MCF 10A (cell line): ENCODE results near the gene NIPBL. TPM values are rescaled to one million over a fixed set of nuclear protein-coding genes. Genes with fewer than 3 reads are reported as not detected.
"Not testable (repeated sequence)": the region's sequence is repeated elsewhere in the genome, so short reads cannot be mapped to it uniquely, and the experiment has no call there.

Source experiments
- BruUV-seq: library from RNA; stranded (reverse); fragments of 400-500 nt; replicated peaks from 2 replicates; lab custom pipeline; 2021; lab: Mats Ljungman, UMichigan
- CTCF ChIA-PET: fragments of 300-600 bp; sonication (Branson Sonifier 250); formaldehyde crosslinking; extraction: SDS; loops from one replicate; lab custom pipeline; 2021; ENCODE audit warnings: antibody characterized with exemption, inconsistent platforms; lab: Yijun Ruan, JAX
- POLR2A ChIA-PET: fragments of 300-600, 350-650 bp; sonication (Branson Sonifier 250); formaldehyde crosslinking; extraction: SDS; loops from one replicate; lab custom pipeline; 2020; ENCODE audit warnings: antibody characterized with exemption, inconsistent platforms; lab: Yijun Ruan, JAX
- DNase-seq: peaks from one replicate; pipeline ENCODE4 v3.0.0-alpha.2; 2018; ENCODE audit not compliant: unreplicated experiment
- H3K27ac Mint-ChIP-seq: one replicate; pipeline ENCODE4 v1.8.0; 2022; ENCODE audit warnings: mild to moderate bottlenecking, low read depth, mixed read lengths; ENCODE audit not compliant: unreplicated experiment
- H3K27me3 Mint-ChIP-seq: one replicate; pipeline ENCODE4 v1.8.0; 2022; ENCODE audit warnings: mixed read lengths; ENCODE audit not compliant: insufficient read depth, unreplicated experiment
- H3K36me3 Mint-ChIP-seq: one replicate; pipeline ENCODE4 v1.8.0; 2022; ENCODE audit warnings: mild to moderate bottlenecking, moderate library complexity, mixed read lengths; ENCODE audit not compliant: insufficient read depth, unreplicated experiment
- H3K4me1 Mint-ChIP-seq: one replicate; pipeline ENCODE4 v1.8.0; 2022; ENCODE audit warnings: mixed read lengths; ENCODE audit not compliant: insufficient read depth, unreplicated experiment
- H3K4me3 Mint-ChIP-seq: one replicate; pipeline ENCODE4 v1.8.0; 2022; ENCODE audit warnings: mild to moderate bottlenecking, moderate library complexity, mixed read lengths; ENCODE audit not compliant: unreplicated experiment
- H3K9me3 Mint-ChIP-seq: one replicate; pipeline ENCODE4 v1.8.0; 2022; ENCODE audit warnings: mixed read lengths; ENCODE audit not compliant: unreplicated experiment
- intact Hi-C: fragments of 100-400 bp; cut with micrococcal nuclease; formaldehyde crosslinking; loops from 2 replicates; pipeline ENCODE4 v1.14.1; 2022
- total RNA-seq: library from RNA; stranded (reverse); gene quantifications from 2 replicates; pipeline ENCODE4 v1.2.3, GENCODE V29; 2022
- TF ChIP-seq, protein P1 (sequence below): fragments of 200-600 bp; IDR thresholded peaks from one replicate; pipeline ENCODE4 v1.8.0; 2022; ENCODE audit warnings: antibody characterized with exemption, mild to moderate bottlenecking; ENCODE audit not compliant: unreplicated experiment

NIPBL gene
- total RNA-seq, 1 experiment from 2014 or later, result 46.2 TPM

DNA sequence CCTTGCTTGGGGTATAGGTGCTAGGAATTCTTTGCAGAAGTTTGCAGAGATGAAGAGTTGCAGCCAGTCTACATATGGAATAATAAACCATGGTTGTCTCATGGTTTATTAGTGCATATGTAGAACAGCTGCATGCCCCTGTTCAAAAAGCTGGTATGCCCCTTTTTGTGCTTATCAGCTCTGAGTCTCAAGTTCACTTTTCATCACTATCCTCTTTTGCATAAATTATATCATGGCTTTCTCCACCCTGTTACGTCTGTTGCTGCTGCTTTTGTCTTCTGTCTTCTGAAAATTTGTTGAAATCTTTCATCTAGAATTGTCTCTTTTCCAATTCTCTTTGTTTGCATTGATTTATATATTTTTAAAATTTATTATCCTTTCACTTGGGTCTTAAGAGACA, 200.6 kb downstream of the NIPBL start:
- Mint-ChIP-seq H3K27me3 (no peaks in the 10 kb centered on the region), H3K27ac (no peak overlapping the region), H3K4me1 (no peaks in the 10 kb centered on the region), H3K36me3 (peaks cover 43% of the 10 kb centered on the region), H3K4me3 (no peak overlapping the region), H3K9me3 (no peaks in the 10 kb centered on the region)
- CTCF ChIA-PET, result no interaction called here
- POLR2A ChIA-PET, result interaction anchor here (0.6 kb wide), 1 partner anchor 1217 kb away, joined by 3 read pairs; no protein-coding TSS in a partner anchor
- no peak for DNase-seq
- BruUV-seq, result no TSS peak
- TF ChIP-seq, protein P1, sequence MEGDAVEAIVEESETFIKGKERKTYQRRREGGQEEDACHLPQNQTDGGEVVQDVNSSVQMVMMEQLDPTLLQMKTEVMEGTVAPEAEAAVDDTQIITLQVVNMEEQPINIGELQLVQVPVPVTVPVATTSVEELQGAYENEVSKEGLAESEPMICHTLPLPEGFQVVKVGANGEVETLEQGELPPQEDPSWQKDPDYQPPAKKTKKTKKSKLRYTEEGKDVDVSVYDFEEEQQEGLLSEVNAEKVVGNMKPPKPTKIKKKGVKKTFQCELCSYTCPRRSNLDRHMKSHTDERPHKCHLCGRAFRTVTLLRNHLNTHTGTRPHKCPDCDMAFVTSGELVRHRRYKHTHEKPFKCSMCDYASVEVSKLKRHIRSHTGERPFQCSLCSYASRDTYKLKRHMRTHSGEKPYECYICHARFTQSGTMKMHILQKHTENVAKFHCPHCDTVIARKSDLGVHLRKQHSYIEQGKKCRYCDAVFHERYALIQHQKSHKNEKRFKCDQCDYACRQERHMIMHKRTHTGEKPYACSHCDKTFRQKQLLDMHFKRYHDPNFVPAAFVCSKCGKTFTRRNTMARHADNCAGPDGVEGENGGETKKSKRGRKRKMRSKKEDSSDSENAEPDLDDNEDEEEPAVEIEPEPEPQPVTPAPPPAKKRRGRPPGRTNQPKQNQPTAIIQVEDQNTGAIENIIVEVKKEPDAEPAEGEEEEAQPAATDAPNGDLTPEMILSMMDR, result no peak
- intact Hi-C loops, result no loop called here

DNA sequence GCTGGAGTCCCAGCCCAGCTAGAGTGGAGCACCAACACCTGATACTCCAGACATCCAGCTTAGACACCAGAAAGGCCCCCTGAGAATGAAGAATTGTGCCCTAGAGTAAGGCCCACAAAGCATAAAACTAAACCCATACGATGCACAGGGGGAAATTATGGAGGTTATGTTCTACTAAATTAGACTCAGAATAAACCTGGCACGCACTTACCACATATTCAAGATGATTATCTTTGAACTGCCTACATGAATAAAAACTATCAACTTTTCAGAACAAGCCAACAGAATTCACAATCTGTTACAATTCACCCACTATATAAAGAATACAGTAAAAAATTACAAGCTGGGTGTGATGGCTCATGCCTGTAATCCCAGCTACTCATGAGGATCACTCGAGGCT, 204.1 kb downstream of the NIPBL start:
- intact Hi-C loops, result no loop called here
- H3K4me3 Mint-ChIP-seq, result no peak overlapping the region
- no peak overlapping the region for H3K27ac Mint-ChIP-seq
- no peaks in the 10 kb centered on the region for H3K4me1 Mint-ChIP-seq
- CTCF ChIA-PET, result interaction anchor here (0.5 to 2.1 kb wide), 4 partner anchors 9 to 342 kb away, joined by 3 to 6 read pairs (median 3); no protein-coding TSS in a partner anchor
- BruUV-seq, result no TSS peak
- POLR2A ChIA-PET, result no interaction called here
- TF ChIP-seq, protein P1, result no peak
- DNase-seq, result no peak
- peaks cover 39% of the 10 kb centered on the region for H3K36me3 Mint-ChIP-seq
- no peaks in the 10 kb centered on the region for H3K27me3 Mint-ChIP-seq
- H3K9me3 Mint-ChIP-seq, result no peaks in the 10 kb centered on the region

DNA sequence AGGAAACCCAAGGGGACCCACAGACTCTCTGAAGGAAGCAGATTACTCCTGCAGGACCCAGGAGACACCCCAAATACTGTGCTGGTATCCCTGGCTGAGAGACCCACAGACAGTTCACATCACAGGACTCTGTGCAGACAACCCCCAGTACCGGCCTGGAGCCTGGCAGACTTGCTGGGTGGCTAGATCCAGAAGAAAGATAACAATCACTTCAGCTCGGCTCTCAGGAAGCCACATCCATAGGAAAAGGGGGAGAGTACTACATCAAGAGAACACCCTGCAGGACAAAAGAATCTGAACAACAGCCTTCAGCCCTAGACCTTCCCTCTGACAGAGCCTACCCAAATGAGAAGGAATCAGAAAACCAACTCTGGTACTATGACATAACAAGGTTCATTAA, 206.4 kb downstream of the NIPBL start:
- H3K27me3 Mint-ChIP-seq, H3K4me1 Mint-ChIP-seq, intact Hi-C loops, H3K9me3 Mint-ChIP-seq, H3K4me3 Mint-ChIP-seq, POLR2A ChIA-PET, H3K27ac Mint-ChIP-seq, BruUV-seq, DNase-seq: not testable (repeated sequence)
- CTCF ChIA-PET, result interaction anchor here (0.7 to 1.1 kb wide), 3 partner anchors 11 to 215 kb away, joined by 3 to 4 read pairs (median 4); no protein-coding TSS in a partner anchor
- H3K36me3 Mint-ChIP-seq, result peaks cover 33% of the 10 kb centered on the region

DNA sequence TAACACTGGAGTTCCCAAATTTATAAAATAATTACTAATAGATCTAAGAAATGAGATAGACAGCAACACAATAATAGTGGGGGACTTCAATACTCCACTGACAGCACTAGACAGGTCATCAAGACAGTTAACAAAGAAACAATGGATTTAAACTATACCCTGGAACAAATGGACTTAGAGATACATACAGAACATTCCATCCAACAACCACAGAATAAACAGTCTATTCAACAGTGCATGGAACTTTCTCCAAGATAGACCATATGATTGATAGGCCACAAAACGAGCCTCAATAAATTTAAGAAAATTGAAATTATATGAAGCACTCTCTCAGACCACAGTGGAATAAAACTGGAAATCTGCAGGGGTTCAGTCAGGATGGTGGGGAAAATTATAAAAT, 209.5 kb downstream of the NIPBL start:
- H3K4me1 Mint-ChIP-seq, H3K27me3 Mint-ChIP-seq, CTCF ChIA-PET, DNase-seq, H3K36me3 Mint-ChIP-seq, BruUV-seq, H3K9me3 Mint-ChIP-seq, H3K27ac Mint-ChIP-seq, H3K4me3 Mint-ChIP-seq, POLR2A ChIA-PET, intact Hi-C loops: not testable (repeated sequence)

DNA sequence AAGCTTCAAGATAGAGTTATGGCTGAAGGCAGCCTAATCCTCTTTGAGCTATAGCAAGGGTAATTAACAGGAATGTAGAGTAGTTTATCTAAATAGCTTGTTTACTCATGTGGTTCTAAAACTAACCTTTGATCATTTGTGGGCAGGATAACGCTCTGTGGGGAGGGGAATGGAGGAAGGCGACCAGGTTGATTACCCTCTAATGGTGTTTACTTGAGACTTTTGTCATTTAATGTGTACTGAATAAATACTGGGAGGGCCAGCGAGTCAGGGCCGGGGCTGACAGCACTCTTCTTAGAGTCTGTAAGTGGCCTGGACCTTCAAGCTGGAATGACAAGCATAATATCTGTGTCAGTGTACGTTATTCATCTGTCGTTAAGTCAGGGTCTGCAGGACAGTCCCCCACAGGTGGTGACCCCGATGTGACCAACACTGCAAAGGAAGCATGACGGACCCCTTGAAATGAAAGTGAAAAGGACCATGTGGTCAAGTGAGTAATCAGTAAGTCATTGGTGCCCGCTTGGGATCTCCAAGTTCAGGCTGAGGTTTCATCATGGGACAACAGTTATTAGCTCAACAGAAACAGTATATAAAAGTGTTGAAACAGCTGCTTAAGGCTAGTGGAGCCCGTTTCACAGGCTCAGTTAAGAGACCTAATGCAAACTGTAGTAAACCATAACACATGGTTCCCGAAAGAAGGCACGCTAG, 210.1 kb downstream of the NIPBL start:
- Mint-ChIP-seq H3K27me3 (no peaks in the 10 kb centered on the region), H3K9me3 (no peaks in the 10 kb centered on the region), H3K36me3 (peaks cover 7% of the 10 kb centered on the region), H3K4me3 (no peak overlapping the region), H3K4me1 (no peaks in the 10 kb centered on the region), H3K27ac (no peak overlapping the region)
- intact Hi-C loops, result no loop called here
- ChIA-PET CTCF (no interaction called here), POLR2A (no interaction called here)
- TF ChIP-seq, protein P1, result no peak
- no peak for DNase-seq
- BruUV-seq, result no TSS peak
